Heart left ventricle (tissue), 13 donors: ENCODE results near the gene RYR3.

Experiments
- POLR2A ChIP-seq, 2 donors: fragments of 450-650 bp; IDR thresholded peaks; one replicate each; pipeline ENCODE4 v1.6.1; 2017; ENCODE audit warnings: antibody characterized with exemption in 2 of 2, mild to moderate bottlenecking in 2 of 2, moderate library complexity in 2 of 2
- TF ChIP-seq, protein P1 (sequence below), 12 donors: fragments of 200-600 bp; sonication (generic) in 4 of 12; IDR thresholded peaks; one replicate each; pipeline versions ENCODE4 v1.5.0 to v1.8.0; 2018 to 2022; ENCODE audit warnings: antibody characterized with exemption in 12 of 12, mild to moderate bottlenecking in 5 of 12
- donor health status: ischemic (EF 13 %, LVEDD 7.1; RV severe dilation, severe dysfunction).
- donor health status: DM: no; HTN: yes; CAD: no.
- donor health status: DM: no; HTN: no; CAD: no.
- donor health status: ischemic (EF 25% LVEDD 6.9; RV normal size, moderate dysfunction).
- donor health status: ischemic (EF 25% LVEDD 5.7; RV mildly dilated, moderate dysfunction).
- donor health status: ischemic (EF 35%, LVEDD 5.7; RV mildly dilated, moderate dysfunction).
- donor health status: nonischemic (EF 11% LVEDD 7.7; RV severe dilation, severe dysfunction).
- donor health status: DM: yes; HTN: yes; CAD: no.
- donor health status: PGD.
- donor health status: ischemic (EF 29% LVEDD 5.4; RV normal size, mild dysfunction).
- donor health status: nonischemic (EF 23%, LVEDD 6.1; RV moderate dilation, normal function).

DNA sequence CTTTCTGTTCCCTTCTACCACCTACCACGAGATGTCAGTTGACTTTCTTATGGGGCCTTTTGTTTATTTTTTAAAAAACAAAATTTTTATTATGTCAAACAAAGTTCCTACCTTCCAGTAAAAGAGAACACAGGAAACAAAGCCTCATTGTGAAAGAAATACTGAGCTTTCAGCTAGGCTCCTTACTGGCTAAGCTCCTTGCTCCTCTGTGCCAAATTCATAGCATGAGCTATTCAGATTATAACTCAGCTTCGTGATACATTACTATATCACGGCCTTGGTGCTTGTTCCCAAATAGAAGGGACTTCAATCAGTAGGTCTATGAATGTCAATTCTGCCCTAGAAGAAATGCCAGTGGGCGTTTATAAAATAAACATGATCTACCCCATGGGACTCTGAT, 511.7 kb downstream of the RYR3 start:
- TF ChIP-seq POLR2A (IDR thresholded peaks at IDR 0.05), result no peak
- TF ChIP-seq, protein P1, sequence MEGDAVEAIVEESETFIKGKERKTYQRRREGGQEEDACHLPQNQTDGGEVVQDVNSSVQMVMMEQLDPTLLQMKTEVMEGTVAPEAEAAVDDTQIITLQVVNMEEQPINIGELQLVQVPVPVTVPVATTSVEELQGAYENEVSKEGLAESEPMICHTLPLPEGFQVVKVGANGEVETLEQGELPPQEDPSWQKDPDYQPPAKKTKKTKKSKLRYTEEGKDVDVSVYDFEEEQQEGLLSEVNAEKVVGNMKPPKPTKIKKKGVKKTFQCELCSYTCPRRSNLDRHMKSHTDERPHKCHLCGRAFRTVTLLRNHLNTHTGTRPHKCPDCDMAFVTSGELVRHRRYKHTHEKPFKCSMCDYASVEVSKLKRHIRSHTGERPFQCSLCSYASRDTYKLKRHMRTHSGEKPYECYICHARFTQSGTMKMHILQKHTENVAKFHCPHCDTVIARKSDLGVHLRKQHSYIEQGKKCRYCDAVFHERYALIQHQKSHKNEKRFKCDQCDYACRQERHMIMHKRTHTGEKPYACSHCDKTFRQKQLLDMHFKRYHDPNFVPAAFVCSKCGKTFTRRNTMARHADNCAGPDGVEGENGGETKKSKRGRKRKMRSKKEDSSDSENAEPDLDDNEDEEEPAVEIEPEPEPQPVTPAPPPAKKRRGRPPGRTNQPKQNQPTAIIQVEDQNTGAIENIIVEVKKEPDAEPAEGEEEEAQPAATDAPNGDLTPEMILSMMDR (IDR thresholded peaks at IDR 0.05), result no peak
